T-helper 2 cell treated with Interferon-gamma antibody and Interleukin-4, amounts not matched to agents 5 μg/mL and 100 μg/mL, for 36 hours (primary cell): ENCODE results near the gene POM121.
"Not testable (repeated sequence)": the region's sequence is repeated elsewhere in the genome, so short reads cannot be mapped to it uniquely, and the experiment has no call there.

Experiments used
- DNase-seq: peaks from one replicate; pipeline ENCODE4 v3.0.0; 2021; ENCODE audit warnings: low spot score
- H3K27ac Mint-ChIP-seq: one replicate; pipeline ENCODE4 v1.8.0; 2021; ENCODE audit warnings: mild to moderate bottlenecking, mixed read lengths
- H3K27me3 Mint-ChIP-seq: one replicate; pipeline ENCODE4 v1.8.0; 2021; ENCODE audit warnings: low read depth, mixed read lengths
- H3K36me3 Mint-ChIP-seq: one replicate; pipeline ENCODE4 v1.8.0; 2021; ENCODE audit warnings: low read depth, mixed read lengths
- H3K4me1 Mint-ChIP-seq: one replicate; pipeline ENCODE4 v1.8.0; 2021; ENCODE audit warnings: low read depth, mixed read lengths
- H3K4me3 Mint-ChIP-seq: one replicate; pipeline ENCODE4 v1.8.0; 2022; ENCODE audit warnings: mild to moderate bottlenecking, moderate library complexity, mixed read lengths
- H3K9me3 Mint-ChIP-seq: one replicate; pipeline ENCODE4 v1.8.0; 2021; ENCODE audit warnings: mixed read lengths

Gene POM121

DNA sequence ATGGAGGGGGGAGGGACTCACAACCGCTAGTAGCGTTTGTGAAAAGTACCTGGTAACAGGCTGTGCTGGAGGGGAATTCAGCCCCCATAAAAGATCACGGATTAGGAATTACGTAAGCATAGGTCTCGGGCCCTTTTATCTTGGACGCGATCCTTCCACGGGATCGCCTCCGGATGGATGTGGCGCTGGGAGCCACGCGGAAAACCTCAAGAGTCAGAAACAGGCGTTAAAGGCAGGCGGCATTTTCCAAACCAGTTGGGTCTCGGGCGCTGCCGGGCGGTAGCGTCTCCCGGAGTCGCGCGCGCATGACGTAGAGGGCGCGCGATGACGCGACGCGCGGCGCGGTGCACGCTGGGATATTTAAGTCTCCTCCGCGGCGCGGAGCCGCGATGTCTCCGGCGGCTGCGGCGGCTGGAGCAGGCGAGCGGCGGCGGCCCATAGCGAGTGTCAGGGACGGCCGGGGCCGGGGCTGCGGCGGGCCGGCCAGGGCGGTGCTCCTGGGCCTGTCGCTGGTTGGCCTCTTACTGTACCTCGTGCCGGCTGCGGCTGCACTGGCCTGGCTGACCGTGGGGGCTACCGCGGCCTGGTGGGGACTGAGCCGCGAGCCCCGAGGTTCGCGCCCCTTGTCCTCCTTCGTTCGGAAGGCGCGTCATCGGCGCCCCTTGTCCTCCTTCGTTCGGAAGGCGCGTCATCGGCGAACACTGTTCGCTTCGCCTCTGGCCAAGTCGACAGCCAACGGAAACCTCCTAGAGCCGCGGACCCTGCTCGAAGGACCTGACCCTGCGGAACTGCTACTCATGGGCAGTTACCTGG, at the start of gene POM121:
TSS of gene POM121 (plus strand) at position 363 of the 813 bp plus-strand sequence. CDS start at position 390, 27 bp downstream.
- H3K4me1 Mint-ChIP-seq, result peaks cover 23% of the 10 kb centered on the region

GRCh38 chr7:72879079-72879736, 45.7 kb upstream of the POM121 start:
- peaks cover 21% of the 10 kb centered on the region for H3K36me3 Mint-ChIP-seq

More for the DNA sequence above, at the start of gene POM121:
- peak within 1 kb of the TSS; percentile 100 for H3K27ac Mint-ChIP-seq
- peaks cover 45% of the 10 kb centered on the region for H3K36me3 Mint-ChIP-seq
- DNase-seq, result peak; percentile 85
- H3K27me3 Mint-ChIP-seq, result no peaks in the 10 kb centered on the region
- H3K4me3 Mint-ChIP-seq, result peak within 1 kb of the TSS; percentile 100
- H3K9me3 Mint-ChIP-seq, result no peaks in the 10 kb centered on the region

GRCh38 chr7:72879737-72880215, 45.1 kb upstream of the POM121 start:
- peak; percentile 53 for DNase-seq
- H3K9me3 Mint-ChIP-seq, H3K4me1 Mint-ChIP-seq, H3K27me3 Mint-ChIP-seq: not testable (repeated sequence)
- Mint-ChIP-seq H3K4me3 (peak overlapping the region; percentile 95), H3K27ac (peak overlapping the region; percentile 92), H3K36me3 (peaks cover 21% of the 10 kb centered on the region)

More at GRCh38 chr7:72879079-72879736, 45.7 kb upstream of the POM121 start:
- not testable (repeated sequence) for H3K4me1 Mint-ChIP-seq, H3K27me3 Mint-ChIP-seq, H3K9me3 Mint-ChIP-seq
- H3K4me3 Mint-ChIP-seq, result peak overlapping the region; percentile 95
- peak overlapping the region; percentile 67 for H3K27ac Mint-ChIP-seq
- peak; percentile 83 for DNase-seq

DNA sequence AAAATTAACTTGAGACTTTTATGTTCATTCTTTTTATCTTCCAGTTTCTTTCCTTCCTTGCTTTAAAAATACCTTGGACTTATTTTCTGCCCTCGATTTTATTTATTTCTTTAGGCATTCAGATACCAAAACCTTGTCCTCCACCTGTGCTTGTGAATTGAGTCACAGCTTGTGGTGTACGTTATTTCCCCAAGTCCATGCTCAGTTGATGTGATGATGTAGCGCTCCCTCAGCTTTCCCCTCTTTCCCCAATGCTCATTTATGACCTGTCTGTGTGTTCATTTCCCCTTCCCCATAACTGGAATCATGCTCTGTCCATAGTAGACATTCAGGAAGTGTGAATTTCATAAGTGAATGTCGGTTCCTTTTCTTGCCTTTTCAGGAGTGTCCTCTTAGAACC, 33.1 kb upstream of the POM121 start:
- H3K4me1 Mint-ChIP-seq, H3K4me3 Mint-ChIP-seq, H3K27ac Mint-ChIP-seq, DNase-seq, H3K9me3 Mint-ChIP-seq, H3K27me3 Mint-ChIP-seq: not testable (repeated sequence)
- peaks cover 27% of the 10 kb centered on the region for H3K36me3 Mint-ChIP-seq

DNA sequence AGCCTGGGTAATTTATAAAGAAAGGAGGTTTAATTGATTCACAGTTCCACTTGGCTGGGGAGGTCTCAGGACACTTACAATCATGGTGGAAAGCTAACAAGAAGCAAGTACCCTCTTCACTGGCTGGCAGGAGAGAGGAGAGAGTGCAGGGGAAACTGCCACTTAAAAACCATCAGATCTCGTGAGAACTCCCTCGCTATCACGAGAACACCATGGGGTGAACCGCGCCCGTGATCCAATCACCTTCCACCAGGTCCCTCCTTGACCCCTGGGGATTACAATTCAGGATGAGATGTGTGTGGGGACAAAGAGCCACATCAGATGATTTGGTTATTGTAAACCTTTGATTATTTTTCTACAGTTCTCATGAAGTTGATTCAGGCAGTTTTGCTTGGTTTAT, 20.2 kb upstream of the POM121 start:
- H3K4me3 Mint-ChIP-seq, H3K27ac Mint-ChIP-seq: not testable (repeated sequence)

DNA sequence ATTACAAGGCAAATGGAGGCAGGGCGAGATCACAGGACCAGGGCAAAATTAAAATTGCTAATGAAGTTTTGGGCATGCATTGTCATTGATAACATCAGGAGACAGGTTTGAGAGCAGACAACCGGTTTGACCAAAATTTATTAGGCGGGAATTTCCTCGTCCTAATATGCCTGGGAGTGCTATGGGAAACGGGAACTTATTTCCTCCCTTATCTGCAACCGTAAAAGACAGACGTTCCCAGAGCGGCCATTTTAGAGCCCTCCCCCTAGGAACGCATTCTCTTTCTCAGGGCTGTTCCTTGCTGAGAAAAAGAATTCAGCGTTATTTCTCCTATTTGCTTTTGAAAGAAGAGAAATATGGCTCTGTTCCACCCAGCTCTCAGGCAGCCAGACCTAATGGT, 16.5 kb upstream of the POM121 start:
- DNase-seq, H3K4me1 Mint-ChIP-seq, H3K27ac Mint-ChIP-seq, H3K9me3 Mint-ChIP-seq, H3K4me3 Mint-ChIP-seq, H3K27me3 Mint-ChIP-seq: not testable (repeated sequence)
- peaks cover 52% of the 10 kb centered on the region for H3K36me3 Mint-ChIP-seq

More for the DNA sequence above, 20.2 kb upstream of the POM121 start:
- not testable (repeated sequence) for DNase-seq, H3K27me3 Mint-ChIP-seq, H3K4me1 Mint-ChIP-seq, H3K9me3 Mint-ChIP-seq
- H3K36me3 Mint-ChIP-seq, result peaks cover 63% of the 10 kb centered on the region

DNA sequence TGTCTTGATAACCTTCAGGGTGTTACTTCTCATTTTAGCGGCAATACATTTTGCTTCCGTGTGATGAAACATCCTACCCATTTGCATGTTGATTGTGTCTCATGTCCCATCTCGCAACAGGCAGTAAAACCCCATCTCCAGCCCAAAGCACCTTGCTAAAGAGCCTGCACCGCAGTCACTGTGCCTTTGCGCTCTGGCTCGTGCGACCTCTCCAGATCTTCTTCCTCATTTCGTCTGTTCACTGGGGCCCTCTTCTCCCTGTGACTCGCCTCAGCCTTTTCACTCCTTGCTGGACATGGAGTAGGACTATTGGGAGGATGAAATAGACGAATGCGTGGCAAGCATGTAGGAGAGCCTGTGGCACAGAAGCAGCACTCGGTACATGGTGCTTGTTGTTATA, 13.5 kb upstream of the POM121 start:
- H3K27me3 Mint-ChIP-seq, H3K9me3 Mint-ChIP-seq, DNase-seq, H3K4me1 Mint-ChIP-seq, H3K27ac Mint-ChIP-seq, H3K4me3 Mint-ChIP-seq: not testable (repeated sequence)
- H3K36me3 Mint-ChIP-seq, result peaks cover 46% of the 10 kb centered on the region

- H3K27me3 Mint-ChIP-seq, H3K4me3 Mint-ChIP-seq, H3K9me3 Mint-ChIP-seq, H3K4me1 Mint-ChIP-seq: not testable (repeated sequence)
- DNase-seq, result peak; percentile 19
- Mint-ChIP-seq H3K27ac (peak overlapping the region; percentile 4), H3K36me3 (peaks cover 45% of the 10 kb centered on the region)
Observed at GRCh38 chr7:72913750-72914149, 11.1 kb upstream of the POM121 start.

- not testable (repeated sequence) for H3K4me1 Mint-ChIP-seq, H3K4me3 Mint-ChIP-seq, H3K27me3 Mint-ChIP-seq, H3K9me3 Mint-ChIP-seq
- peak overlapping the region; percentile 21 for H3K27ac Mint-ChIP-seq
- DNase-seq, result peak; percentile 35
- peaks cover 40% of the 10 kb centered on the region for H3K36me3 Mint-ChIP-seq
Observed at GRCh38 chr7:72914756-72915525, 10.0 kb upstream of the POM121 start.

- H3K36me3 Mint-ChIP-seq, result peaks cover 27% of the 10 kb centered on the region
- no peaks in the 10 kb centered on the region for H3K27me3 Mint-ChIP-seq
- no peak overlapping the region for H3K4me3 Mint-ChIP-seq
- no peaks in the 10 kb centered on the region for H3K9me3 Mint-ChIP-seq
- no peak overlapping the region for H3K27ac Mint-ChIP-seq
- DNase-seq, result no peak
- peaks cover 5% of the 10 kb centered on the region for H3K4me1 Mint-ChIP-seq
Observed at GRCh38 chr7:72919256-72919775, 5.6 kb upstream of the POM121 start.

DNA sequence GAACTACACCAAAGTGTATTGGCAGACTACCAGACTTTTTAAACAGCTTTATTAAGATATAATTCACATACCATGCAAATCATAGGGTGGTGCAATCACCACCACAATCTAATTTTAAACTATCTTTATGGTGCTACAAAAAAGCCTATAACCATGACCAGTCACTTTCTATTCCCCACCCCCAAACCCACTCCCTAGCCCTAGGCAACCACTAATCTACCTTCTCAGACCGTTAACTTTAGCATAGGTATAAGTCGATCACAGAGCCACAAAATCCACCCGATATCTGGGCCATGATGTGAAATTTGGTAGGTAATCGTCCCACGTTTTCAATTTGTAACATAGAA, 536 bp upstream of the POM121 start:
- peak overlapping the region; percentile 100 for H3K27ac Mint-ChIP-seq
- H3K9me3 Mint-ChIP-seq, result no peaks in the 10 kb centered on the region
- H3K4me1 Mint-ChIP-seq, result peaks cover 23% of the 10 kb centered on the region
- H3K36me3 Mint-ChIP-seq, result peaks cover 40% of the 10 kb centered on the region
- peak overlapping the region; percentile 100 for H3K4me3 Mint-ChIP-seq
- DNase-seq, result no peak
- no peaks in the 10 kb centered on the region for H3K27me3 Mint-ChIP-seq

GRCh38 chr7:72925546-72926120, 738 bp downstream of the POM121 start:
- DNase-seq, result no peak
- no peaks in the 10 kb centered on the region for H3K9me3 Mint-ChIP-seq
- H3K4me1 Mint-ChIP-seq, result peaks cover 23% of the 10 kb centered on the region
- H3K36me3 Mint-ChIP-seq, result peaks cover 51% of the 10 kb centered on the region
- no peaks in the 10 kb centered on the region for H3K27me3 Mint-ChIP-seq
- peak overlapping the region; percentile 98 for H3K27ac Mint-ChIP-seq
- H3K4me3 Mint-ChIP-seq, result peak overlapping the region; percentile 93

DNA sequence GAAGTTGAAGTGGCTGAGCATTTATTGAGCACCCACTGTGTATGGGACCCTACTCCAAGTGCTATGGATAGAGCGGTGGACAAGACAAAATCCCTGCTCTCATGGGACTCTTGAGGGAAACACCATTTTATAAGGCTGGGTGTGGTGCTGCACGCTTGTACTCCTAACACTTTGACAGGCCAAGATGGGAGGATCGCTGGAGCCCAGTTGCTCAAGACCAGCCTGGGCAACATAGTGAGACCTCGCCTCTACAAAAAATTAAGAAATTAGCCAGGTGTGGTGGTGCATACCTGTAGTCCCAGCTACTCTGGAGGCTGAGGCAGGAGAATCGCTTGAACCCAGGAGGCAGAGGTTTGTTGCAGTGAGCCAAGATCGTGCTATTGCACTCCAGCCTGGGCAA, 2.9 kb downstream of the POM121 start:
- Mint-ChIP-seq H3K36me3 (peaks cover 50% of the 10 kb centered on the region), H3K4me1 (peaks cover 23% of the 10 kb centered on the region)
- H3K4me3 Mint-ChIP-seq, H3K9me3 Mint-ChIP-seq, H3K27me3 Mint-ChIP-seq, H3K27ac Mint-ChIP-seq, DNase-seq: not testable (repeated sequence)
